Measurements from ENCODE around the gene CLIC2. TPM values are rescaled to one million over a fixed set of nuclear protein-coding genes. Genes with fewer than 3 reads are reported as not detected.

CLIC2 gene
- polyA plus RNA-seq, 1 donor from 2014 or later: not detected

Other genes with a start within 250 kb of the CLIC2 start
- gene VBP1, start 118.2 kb downstream of the CLIC2 start, polyA plus RNA-seq: 55.7 TPM
- gene RAB39B, start 70.1 kb downstream of the CLIC2 start, polyA plus RNA-seq: 5.2 TPM
- gene F8A2, start 47.5 kb upstream of the CLIC2 start, polyA plus RNA-seq: not detected
- gene F8A3, start 124.0 kb upstream of the CLIC2 start, polyA plus RNA-seq: 2.5 TPM